ENCODE results near the gene TGFBI.

Gene TGFBI

GRCh38 chr5:136053336-136054141, 24.8 kb downstream of the TGFBI start:
- no peak for DNase-seq (ENCODE audit: low read depth)
- TF ChIP-seq POLR2A (IDR thresholded peaks at IDR 0.05; ENCODE audit: extremely low read depth, insufficient read length) (no peak), MYC (IDR thresholded peaks at IDR 0.05; ENCODE audit: low read depth, low read length) (no peak)
- TF ChIP-seq, protein P1, sequence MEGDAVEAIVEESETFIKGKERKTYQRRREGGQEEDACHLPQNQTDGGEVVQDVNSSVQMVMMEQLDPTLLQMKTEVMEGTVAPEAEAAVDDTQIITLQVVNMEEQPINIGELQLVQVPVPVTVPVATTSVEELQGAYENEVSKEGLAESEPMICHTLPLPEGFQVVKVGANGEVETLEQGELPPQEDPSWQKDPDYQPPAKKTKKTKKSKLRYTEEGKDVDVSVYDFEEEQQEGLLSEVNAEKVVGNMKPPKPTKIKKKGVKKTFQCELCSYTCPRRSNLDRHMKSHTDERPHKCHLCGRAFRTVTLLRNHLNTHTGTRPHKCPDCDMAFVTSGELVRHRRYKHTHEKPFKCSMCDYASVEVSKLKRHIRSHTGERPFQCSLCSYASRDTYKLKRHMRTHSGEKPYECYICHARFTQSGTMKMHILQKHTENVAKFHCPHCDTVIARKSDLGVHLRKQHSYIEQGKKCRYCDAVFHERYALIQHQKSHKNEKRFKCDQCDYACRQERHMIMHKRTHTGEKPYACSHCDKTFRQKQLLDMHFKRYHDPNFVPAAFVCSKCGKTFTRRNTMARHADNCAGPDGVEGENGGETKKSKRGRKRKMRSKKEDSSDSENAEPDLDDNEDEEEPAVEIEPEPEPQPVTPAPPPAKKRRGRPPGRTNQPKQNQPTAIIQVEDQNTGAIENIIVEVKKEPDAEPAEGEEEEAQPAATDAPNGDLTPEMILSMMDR (IDR thresholded peaks at IDR 0.05; ENCODE audit: low read depth, low read length) = no peak
- TF ChIP-seq, protein P2, sequence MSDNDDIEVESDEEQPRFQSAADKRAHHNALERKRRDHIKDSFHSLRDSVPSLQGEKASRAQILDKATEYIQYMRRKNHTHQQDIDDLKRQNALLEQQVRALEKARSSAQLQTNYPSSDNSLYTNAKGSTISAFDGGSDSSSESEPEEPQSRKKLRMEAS (IDR thresholded peaks at IDR 0.05; ENCODE audit: low read depth, low read length) = no peak

GRCh38 chr5:136054142-136055019, 25.6 kb downstream of the TGFBI start:
- TF ChIP-seq MYC (IDR thresholded peaks at IDR 0.05; ENCODE audit: low read depth, low read length) = no peak
- TF ChIP-seq, protein P2 (IDR thresholded peaks at IDR 0.05; ENCODE audit: low read depth, low read length) = no peak
- no peak for TF ChIP-seq POLR2A (IDR thresholded peaks at IDR 0.05; ENCODE audit: extremely low read depth, insufficient read length)
- TF ChIP-seq, protein P1 (IDR thresholded peaks at IDR 0.05; ENCODE audit: low read depth, low read length) = no peak
- H3K4me3 ChIP-seq (ENCODE audit: low read depth, low read length) = no peak overlapping the region
- DNase-seq (ENCODE audit: low read depth) = no peak

More at GRCh38 chr5:136053336-136054141, 24.8 kb downstream of the TGFBI start:
- H3K4me3 ChIP-seq (ENCODE audit: low read depth, low read length) = no peak overlapping the region

DNA sequence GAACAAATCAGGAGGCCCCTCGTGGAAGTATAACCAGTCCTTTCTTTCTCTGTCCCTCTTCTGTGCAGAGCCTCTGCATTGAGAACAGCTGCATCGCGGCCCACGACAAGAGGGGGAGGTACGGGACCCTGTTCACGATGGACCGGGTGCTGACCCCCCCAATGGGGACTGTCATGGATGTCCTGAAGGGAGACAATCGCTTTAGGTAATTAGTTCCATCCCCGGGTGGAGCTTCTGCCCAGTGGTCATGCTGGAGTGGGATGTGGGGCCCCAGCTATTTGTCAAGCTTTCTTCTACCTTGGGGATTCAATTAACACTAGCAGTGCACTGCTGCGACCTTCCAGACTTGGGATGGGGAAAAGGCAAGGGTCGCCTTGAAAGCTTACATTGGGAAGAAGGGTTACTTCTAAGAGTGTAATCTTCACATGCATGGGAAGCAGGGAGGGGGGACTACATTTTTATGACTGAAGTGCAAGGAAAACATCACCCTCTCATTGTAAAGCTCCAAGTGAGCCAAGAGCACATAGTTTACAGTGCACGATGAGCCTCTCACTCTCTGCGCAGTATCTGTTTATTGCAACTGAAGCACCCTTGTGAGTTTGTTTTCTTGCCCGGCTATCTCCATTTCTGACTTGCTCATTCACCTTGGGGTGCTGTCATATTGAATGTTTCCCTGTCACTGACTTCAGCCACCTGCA, 27.0 kb downstream of the TGFBI start:
- H3K4me3 ChIP-seq (ENCODE audit: low read depth, low read length) = no peak overlapping the region
- TF ChIP-seq POLR2A (IDR thresholded peaks at IDR 0.05; ENCODE audit: extremely low read depth, insufficient read length) (no peak), MYC (IDR thresholded peaks at IDR 0.05; ENCODE audit: low read depth, low read length) (no peak)
- TF ChIP-seq, protein P2 (IDR thresholded peaks at IDR 0.05; ENCODE audit: low read depth, low read length) = no peak
- TF ChIP-seq, protein P1 (IDR thresholded peaks at IDR 0.05; ENCODE audit: low read depth, low read length) = no peak
- DNase-seq (ENCODE audit: low read depth) = no peak

- TF ChIP-seq POLR2A (IDR thresholded peaks at IDR 0.05; ENCODE audit: extremely low read depth, insufficient read length) (no peak), MYC (IDR thresholded peaks at IDR 0.05; ENCODE audit: low read depth, low read length) (no peak)
- TF ChIP-seq, protein P2 (IDR thresholded peaks at IDR 0.05; ENCODE audit: low read depth, low read length) = no peak
- TF ChIP-seq, protein P1 (IDR thresholded peaks at IDR 0.05; ENCODE audit: low read depth, low read length) = no peak
- DNase-seq (ENCODE audit: low read depth) = no peak
- H3K4me3 ChIP-seq (ENCODE audit: low read depth, low read length) = no peak overlapping the region
Observed at GRCh38 chr5:136056336-136056735, 27.5 kb downstream of the TGFBI start.

DNA sequence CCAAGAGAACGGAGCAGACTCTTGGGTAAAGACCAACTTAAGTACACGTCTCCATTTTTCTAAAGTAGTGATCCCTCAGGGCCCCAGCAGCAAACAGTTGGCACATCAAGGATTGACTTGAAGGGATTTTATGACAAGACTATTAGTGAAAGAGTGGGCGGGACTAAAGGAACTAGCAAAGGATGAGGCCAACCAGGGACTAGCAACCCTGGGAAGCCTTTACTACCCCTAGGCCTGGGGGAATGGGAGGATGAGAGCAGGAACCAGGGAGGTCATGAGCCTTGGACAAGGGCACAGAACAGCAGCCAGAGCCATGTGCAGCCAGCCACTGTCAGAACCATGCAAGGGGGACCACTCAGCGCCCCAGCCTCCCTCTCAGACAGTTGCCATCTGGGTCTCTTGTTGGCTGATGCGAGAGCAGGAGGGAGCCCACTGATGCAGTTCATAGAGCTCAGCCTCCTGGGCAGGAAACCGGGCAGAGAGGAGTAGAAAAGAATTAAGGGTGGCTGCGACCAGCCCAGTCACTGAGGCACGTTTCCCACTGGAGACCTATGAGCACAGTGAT, 28.1 kb downstream of the TGFBI start:
- TF ChIP-seq, protein P2 (IDR thresholded peaks at IDR 0.05; ENCODE audit: low read depth, low read length) = no peak
- no peak for TF ChIP-seq POLR2A (IDR thresholded peaks at IDR 0.05; ENCODE audit: extremely low read depth, insufficient read length)
- no peak for TF ChIP-seq MYC (IDR thresholded peaks at IDR 0.05; ENCODE audit: low read depth, low read length)
- TF ChIP-seq, protein P1 (IDR thresholded peaks at IDR 0.05; ENCODE audit: low read depth, low read length) = no peak
- no peak overlapping the region for H3K4me3 ChIP-seq (ENCODE audit: low read depth, low read length)
- DNase-seq (ENCODE audit: low read depth) = no peak

All from NB4 (cell line).